HepG2 (cell line): ENCODE results near the gene PLK4. TPM values are rescaled to one million over a fixed set of nuclear protein-coding genes. Genes with fewer than 3 reads are reported as not detected.

Source experiments
- ATF5 ChIP-seq: sonication (generic); formaldehyde crosslinking; IDR thresholded peaks from 2 replicates; pipeline ENCODE4 v1.4.0; 2020; ENCODE audit warnings: mild to moderate bottlenecking, low read depth, missing genetic modification reagents
- CBX5 ChIP-seq: sonication (generic); formaldehyde crosslinking; IDR thresholded peaks from 2 replicates; pipeline ENCODE4 v1.4.0; 2020; ENCODE audit warnings: missing genetic modification reagents, borderline replicate concordance
- CCDC6 ChIP-seq: sonication (generic); formaldehyde crosslinking; IDR thresholded peaks from 2 replicates; pipeline ENCODE4 v1.8.1; 2022; ENCODE audit warnings: mild to moderate bottlenecking, missing genetic modification reagents, moderate library complexity
- MEF2D ChIP-seq: sonication (generic); formaldehyde crosslinking; IDR thresholded peaks from 2 replicates; pipeline ENCODE4 v1.5.1; 2020; ENCODE audit warnings: mild to moderate bottlenecking, missing genetic modification reagents
- MLLT10 ChIP-seq: sonication (generic); formaldehyde crosslinking; IDR thresholded peaks from 2 replicates; pipeline ENCODE4 v1.4.0; 2020; ENCODE audit warnings: missing genetic modification reagents
- NR2F1 ChIP-seq, 2 experiments: fragments of 450-650 bp in 1 of 2; formaldehyde crosslinking in 1 of 2; IDR thresholded peaks; 2 replicates each; pipeline versions ENCODE4 v1.5.0 to v1.6.1; 2016 to 2020; ENCODE audit warnings: mild to moderate bottlenecking in 1 of 2, missing compliant biosample characterization in 1 of 2, missing genetic modification reagents in 1 of 2, moderate library complexity in 1 of 2
- POLR2A ChIP-seq, 2 experiments: IDR thresholded peaks; 2 replicates each; pipeline ENCODE4 v1.6.1; 2011; ENCODE audit warnings: low read depth in 2 of 2, low read length in 2 of 2, mild to moderate bottlenecking in 1 of 2, moderate library complexity in 1 of 2; ENCODE audit not compliant: insufficient read depth in 1 of 2
- PRMT3 ChIP-seq: sonication (generic); formaldehyde crosslinking; IDR thresholded peaks from 2 replicates; pipeline ENCODE4 v1.8.1; 2022; ENCODE audit warnings: low read depth, mild to moderate bottlenecking, moderate library complexity, missing genetic modification reagents, borderline replicate concordance
- RBFOX2 ChIP-seq: fragments of 200-400 bp; formaldehyde crosslinking; IDR thresholded peaks from 2 replicates; pipeline ENCODE4 v1.6.1; 2017; ENCODE audit warnings: low read depth, mild to moderate bottlenecking, low read length
- RELA ChIP-seq: sonication (generic); formaldehyde crosslinking; IDR thresholded peaks from 2 replicates; pipeline ENCODE4 v1.4.0; 2020; ENCODE audit warnings: missing genetic modification reagents
- SKIL ChIP-seq: sonication (generic); formaldehyde crosslinking; IDR thresholded peaks from 2 replicates; pipeline ENCODE4 v1.8.0; 2022; ENCODE audit warnings: missing genetic modification reagents, mild to moderate bottlenecking, moderate library complexity, borderline replicate concordance
- TOPORS ChIP-seq: sonication (generic); formaldehyde crosslinking; IDR thresholded peaks from 2 replicates; pipeline ENCODE4 v1.8.0; 2023; ENCODE audit warnings: mild to moderate bottlenecking, missing genetic modification reagents
- ZBED4 ChIP-seq: sonication (generic); formaldehyde crosslinking; IDR thresholded peaks from 2 replicates; pipeline ENCODE4 v1.4.0; 2020; ENCODE audit warnings: missing genetic modification reagents, borderline replicate concordance
- ZEB1 ChIP-seq: IDR thresholded peaks from 2 replicates; pipeline ENCODE4 v1.6.1; 2012; ENCODE audit warnings: mild to moderate bottlenecking, low read depth, inconsistent platforms; ENCODE audit not compliant: insufficient replicate concordance
- ZFYVE20 ChIP-seq: sonication (generic); formaldehyde crosslinking; IDR thresholded peaks from 2 replicates; pipeline ENCODE4 v1.8.0; 2023; ENCODE audit warnings: low read depth, mild to moderate bottlenecking, moderate library complexity, missing genetic modification reagents, borderline replicate concordance
- ZIK1 ChIP-seq: sonication (generic); formaldehyde crosslinking; IDR thresholded peaks from 2 replicates; pipeline ENCODE4 v1.5.0; 2020; ENCODE audit warnings: mild to moderate bottlenecking, low read depth, missing genetic modification reagents, borderline replicate concordance
- ZNF674 ChIP-seq: sonication (generic); formaldehyde crosslinking; IDR thresholded peaks from 2 replicates; pipeline ENCODE4 v1.5.0; 2020; ENCODE audit warnings: low read depth, mild to moderate bottlenecking, missing genetic modification reagents
- ZNF777 ChIP-seq: sonication (generic); formaldehyde crosslinking; IDR thresholded peaks from 2 replicates; pipeline ENCODE4 v1.4.0; 2020; ENCODE audit warnings: missing genetic modification reagents
- ZNF781 ChIP-seq: sonication (generic); formaldehyde crosslinking; IDR thresholded peaks from 2 replicates; pipeline ENCODE4 v1.5.1; 2020; ENCODE audit warnings: borderline replicate concordance, mild to moderate bottlenecking, missing genetic modification reagents; ENCODE audit errors: not compliant biosample characterization
- ZNF816 ChIP-seq: sonication (generic); formaldehyde crosslinking; IDR thresholded peaks from 2 replicates; pipeline ENCODE4 v1.8.0; 2022; ENCODE audit warnings: missing genetic modification reagents, mild to moderate bottlenecking, borderline replicate concordance
- polyA plus RNA-seq, 8 experiments: library from polyadenylated mRNA; depleted of rRNA in 3 of 8; stranded (reverse) in 7 of 8; unstranded in 1 of 8; fragments of >200 nt; fragmentation: Illumina TruSeq in 4 of 8; extraction: Trizol in 4 of 8; gene quantifications; 2 replicates each; pipeline versions ENCODE4 v1.2.1 to v1.2.3, GENCODE V29; 2011 to 2016; ENCODE audit warnings: low read depth in 4 of 8, missing spikeins in 1 of 8, mixed read lengths in 1 of 8; ENCODE audit not compliant: insufficient read depth in 1 of 8
- total RNA-seq, 5 experiments: library from RNA; depleted of rRNA; stranded (reverse); fragments of >200 nt; fragmentation: Illumina TruSeq; extraction: Trizol; gene quantifications; 2 replicates each; pipeline ENCODE4 v1.2.3, GENCODE V29; 2016; ENCODE audit warnings: low read depth in 1 of 5

The PLK4 gene
- total and polyA plus RNA-seq, 2 of the 13 experiments (the other 11 are each of a cell fraction or from before 2014, with no cell fraction given) = 22.4 to 46.1 TPM

GRCh38 chr4:127880763-127881562 is at the start of gene PLK4 (continued):
- TF ChIP-seq ZBED4 (CRISPR knock-in tag) (peak; percentile 54), ZNF816 (CRISPR knock-in tag) (peak; percentile 49; the same call in 1 of the 2 replicates), RBFOX2 (peak; percentile 79), MEF2D (CRISPR knock-in tag) (no peak), NR2F1 (CRISPR knock-in tag; IDR thresholded peaks at IDR 0.05) (no peak), PRMT3 (CRISPR knock-in tag) (no peak), TOPORS (CRISPR knock-in tag) (peak; percentile 82), ZIK1 (no peak), ZFYVE20 (no peak), ZNF781 (peak; percentile 51), ZEB1 (peak; percentile 14), CCDC6 (CRISPR knock-in tag) (peak; percentile 74; the same call in 1 of the 2 replicates), ZNF777 (CRISPR knock-in tag) (peak; percentile 41; the same call in 1 of the 2 replicates), POLR2A (IDR thresholded peaks at IDR 0.05; ENCODE audit: insufficient read depth in 1 of 2, low read depth in 2 of 2, low read length in 2 of 2) (peak; percentile 24 to 77), RELA (CRISPR knock-in tag) (0 out of 2 replicates have a peak, but pooled peaks have one; percentile 27), CBX5 (CRISPR knock-in tag) (peak; percentile 52; the same call in 1 of the 2 replicates), ZNF674 (CRISPR knock-in tag) (no peak), SKIL (no peak), MLLT10 (CRISPR knock-in tag) (no peak), ATF5 (CRISPR knock-in tag) (0 out of 2 replicates have a peak, but pooled peaks have one; percentile 32)
